MCF 10A (cell line): ENCODE measurements around the gene HTR2B. TPM values are rescaled to one million over a fixed set of nuclear protein-coding genes. Genes with fewer than 3 reads are reported as not detected.

Experiments used
- BruUV-seq: library from RNA; stranded (reverse); fragments of 400-500 nt; replicated peaks from 2 replicates; lab custom pipeline; 2021; lab: Mats Ljungman, UMichigan
- CTCF ChIA-PET: fragments of 300-600 bp; sonication (Branson Sonifier 250); formaldehyde crosslinking; extraction: SDS; loops from one replicate; lab custom pipeline; 2021; ENCODE audit warnings: antibody characterized with exemption, inconsistent platforms; lab: Yijun Ruan, JAX
- POLR2A ChIA-PET: fragments of 300-600, 350-650 bp; sonication (Branson Sonifier 250); formaldehyde crosslinking; extraction: SDS; loops from one replicate; lab custom pipeline; 2020; ENCODE audit warnings: antibody characterized with exemption, inconsistent platforms; lab: Yijun Ruan, JAX
- DNase-seq: peaks from one replicate; pipeline ENCODE4 v3.0.0-alpha.2; 2018; ENCODE audit not compliant: unreplicated experiment
- H3K27ac Mint-ChIP-seq: one replicate; pipeline ENCODE4 v1.8.0; 2022; ENCODE audit warnings: mild to moderate bottlenecking, low read depth, mixed read lengths; ENCODE audit not compliant: unreplicated experiment
- H3K27me3 Mint-ChIP-seq: one replicate; pipeline ENCODE4 v1.8.0; 2022; ENCODE audit warnings: mixed read lengths; ENCODE audit not compliant: insufficient read depth, unreplicated experiment
- H3K36me3 Mint-ChIP-seq: one replicate; pipeline ENCODE4 v1.8.0; 2022; ENCODE audit warnings: mild to moderate bottlenecking, moderate library complexity, mixed read lengths; ENCODE audit not compliant: insufficient read depth, unreplicated experiment
- H3K4me1 Mint-ChIP-seq: one replicate; pipeline ENCODE4 v1.8.0; 2022; ENCODE audit warnings: mixed read lengths; ENCODE audit not compliant: insufficient read depth, unreplicated experiment
- H3K4me3 Mint-ChIP-seq: one replicate; pipeline ENCODE4 v1.8.0; 2022; ENCODE audit warnings: mild to moderate bottlenecking, moderate library complexity, mixed read lengths; ENCODE audit not compliant: unreplicated experiment
- H3K9me3 Mint-ChIP-seq: one replicate; pipeline ENCODE4 v1.8.0; 2022; ENCODE audit warnings: mixed read lengths; ENCODE audit not compliant: unreplicated experiment
- CTCF ChIP-seq: fragments of 200-600 bp; IDR thresholded peaks from one replicate; pipeline ENCODE4 v1.8.0; 2022; ENCODE audit warnings: antibody characterized with exemption, mild to moderate bottlenecking; ENCODE audit not compliant: unreplicated experiment
- intact Hi-C: fragments of 100-400 bp; cut with micrococcal nuclease; formaldehyde crosslinking; loops from 2 replicates; pipeline ENCODE4 v1.14.1; 2022
- total RNA-seq: library from RNA; stranded (reverse); gene quantifications from 2 replicates; pipeline ENCODE4 v1.2.3, GENCODE V29; 2022

HTR2B gene
- total RNA-seq, 1 experiment from 2014 or later: not detected

- intact Hi-C loops: no loop called here
- BruUV-seq: no TSS peak
- no peak for DNase-seq
- Mint-ChIP-seq H3K27ac (no peak overlapping the region), H3K9me3 (no peaks in the 10 kb centered on the region), H3K27me3 (no peaks in the 10 kb centered on the region), H3K36me3 (peaks cover 81% of the 10 kb centered on the region), H3K4me3 (no peak overlapping the region), H3K4me1 (no peaks in the 10 kb centered on the region)
- CTCF ChIA-PET: no interaction called here
- TF ChIP-seq CTCF: no peak
- POLR2A ChIA-PET: no interaction called here
Observed at GRCh38 chr2:231169488-231169887, 44.6 kb upstream of the HTR2B start.

GRCh38 chr2:231168460-231169139, 43.8 kb upstream of the HTR2B start:
- BruUV-seq: no TSS peak
- no peak overlapping the region for H3K27ac Mint-ChIP-seq
- no peak overlapping the region for H3K4me3 Mint-ChIP-seq
- intact Hi-C loops: no loop called here
- ChIA-PET CTCF (no interaction called here), POLR2A (no interaction called here)
- no peak for DNase-seq
- no peak for TF ChIP-seq CTCF
- no peaks in the 10 kb centered on the region for H3K9me3 Mint-ChIP-seq
- H3K27me3 Mint-ChIP-seq: no peaks in the 10 kb centered on the region
- peaks cover 80% of the 10 kb centered on the region for H3K36me3 Mint-ChIP-seq
- no peaks in the 10 kb centered on the region for H3K4me1 Mint-ChIP-seq

- DNase-seq: no peak
- H3K9me3 Mint-ChIP-seq: no peaks in the 10 kb centered on the region
- intact Hi-C loops: no loop called here
- no peaks in the 10 kb centered on the region for H3K27me3 Mint-ChIP-seq
- TF ChIP-seq CTCF: no peak
- POLR2A ChIA-PET: interaction anchor here (0.7 kb wide), 1 partner anchor 12 kb away, joined by 5 read pairs; no protein-coding TSS in a partner anchor
- H3K4me1 Mint-ChIP-seq: no peaks in the 10 kb centered on the region
- no TSS peak for BruUV-seq
- CTCF ChIA-PET: no interaction called here
- H3K4me3 Mint-ChIP-seq: no peak overlapping the region
- peaks cover 79% of the 10 kb centered on the region for H3K36me3 Mint-ChIP-seq
- H3K27ac Mint-ChIP-seq: no peak overlapping the region
Observed at GRCh38 chr2:231167745-231168459, 43.1 kb upstream of the HTR2B start.

- Mint-ChIP-seq H3K9me3 (no peaks in the 10 kb centered on the region), H3K27me3 (no peaks in the 10 kb centered on the region), H3K27ac (no peak overlapping the region), H3K36me3 (peaks cover 76% of the 10 kb centered on the region), H3K4me3 (no peak overlapping the region), H3K4me1 (peaks cover 12% of the 10 kb centered on the region)
- intact Hi-C loops: no loop called here
- ChIA-PET CTCF (no interaction called here), POLR2A (interaction anchor here (1.2 kb wide), 1 partner anchor 22 kb away, joined by 3 read pairs; no protein-coding TSS in a partner anchor)
- no peak for TF ChIP-seq CTCF
- BruUV-seq: no TSS peak
- DNase-seq: no peak
Observed at GRCh38 chr2:231163414-231164095, 38.7 kb upstream of the HTR2B start.
